GM19395 (cell line): ENCODE results near the gene FOXP1.

Experiments used
- ATAC-seq: cut with Tn5 transposase; IDR thresholded peaks from one replicate; pipeline ENCODE4 v1.9.1; 2021; ENCODE audit warnings: mild to moderate bottlenecking, moderate library complexity; ENCODE audit not compliant: unreplicated experiment

FOXP1 gene

GRCh38 chr3:71316066-71316777, 267.3 kb downstream of the FOXP1 start:
- no peak for ATAC-seq

- ATAC-seq, result no peak
These were observed 268.1 kb downstream of the FOXP1 start for GRCh38 chr3:71315431-71315830.

DNA sequence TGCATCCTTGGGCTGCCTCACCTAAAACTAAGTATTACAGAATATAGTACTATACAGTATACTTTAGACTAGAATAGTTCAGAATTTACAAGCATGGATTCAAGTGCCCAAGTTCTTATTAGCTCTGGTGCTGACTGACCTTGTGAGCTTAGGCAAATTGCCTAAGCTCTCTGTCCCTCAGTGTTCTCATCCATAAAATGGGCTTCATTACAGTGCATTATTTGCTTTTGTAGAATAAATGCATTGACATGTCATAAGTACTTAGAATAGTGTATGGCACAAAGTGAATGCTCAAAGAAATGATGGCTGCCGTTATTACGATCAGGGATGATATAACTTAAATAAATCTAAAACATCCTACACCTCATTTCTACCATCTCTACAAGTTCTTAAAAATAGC, 269.7 kb downstream of the FOXP1 start:
- no peak for ATAC-seq

DNA sequence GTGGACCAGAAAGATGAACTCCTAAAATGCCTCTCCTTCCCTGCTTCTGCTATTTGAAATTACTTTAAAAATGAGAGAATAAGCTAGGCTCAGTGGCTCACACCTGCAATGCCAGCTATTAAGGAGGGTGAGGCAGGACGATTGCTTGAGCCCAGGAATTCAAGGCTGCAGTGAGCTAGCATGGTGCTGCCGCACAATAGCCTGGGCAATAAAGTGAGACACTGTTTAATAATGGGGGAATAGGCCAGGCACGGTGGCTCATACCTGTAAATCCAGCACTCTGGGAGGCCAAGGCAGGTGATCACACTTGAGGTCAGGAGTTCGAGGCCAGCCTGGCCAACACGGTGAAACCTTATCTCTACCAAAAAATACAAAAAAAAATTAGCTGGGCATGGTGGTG, 271.1 kb downstream of the FOXP1 start:
- ATAC-seq, result no peak

- ATAC-seq, result no peak
These were observed 271.9 kb downstream of the FOXP1 start for GRCh38 chr3:71311661-71312046.

DNA sequence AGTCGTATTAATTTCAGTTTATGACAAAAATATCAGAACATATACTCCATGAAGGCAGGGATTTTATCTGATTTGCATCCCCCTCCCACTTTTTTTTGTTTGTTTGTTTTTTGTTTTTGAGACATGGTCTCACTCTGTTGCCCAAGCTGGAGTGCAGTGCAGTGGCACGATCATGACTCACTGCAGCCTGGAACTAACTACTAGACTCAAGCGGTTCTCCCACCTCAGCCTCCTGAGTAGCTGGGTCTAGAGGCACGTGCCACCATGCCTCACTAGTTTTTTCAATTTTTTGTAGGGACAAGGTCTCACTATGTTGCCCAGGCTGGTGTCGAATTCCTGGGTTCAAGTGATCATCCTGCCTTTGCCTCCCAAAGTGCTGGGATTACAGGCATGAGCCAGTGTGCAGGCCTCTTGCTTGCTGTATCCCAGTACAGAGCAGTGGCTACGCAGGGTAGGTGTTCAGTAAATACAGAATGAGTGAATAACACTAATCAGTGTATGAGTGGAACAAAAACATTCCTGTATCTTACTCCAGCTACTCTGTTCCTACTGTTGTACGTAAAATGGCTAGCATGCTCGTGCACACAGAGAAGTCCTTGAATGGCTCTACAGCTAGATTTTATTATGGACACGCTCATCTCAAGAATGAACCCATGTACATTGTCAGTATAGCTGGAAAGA, 272.4 kb downstream of the FOXP1 start:
- no peak for ATAC-seq

DNA sequence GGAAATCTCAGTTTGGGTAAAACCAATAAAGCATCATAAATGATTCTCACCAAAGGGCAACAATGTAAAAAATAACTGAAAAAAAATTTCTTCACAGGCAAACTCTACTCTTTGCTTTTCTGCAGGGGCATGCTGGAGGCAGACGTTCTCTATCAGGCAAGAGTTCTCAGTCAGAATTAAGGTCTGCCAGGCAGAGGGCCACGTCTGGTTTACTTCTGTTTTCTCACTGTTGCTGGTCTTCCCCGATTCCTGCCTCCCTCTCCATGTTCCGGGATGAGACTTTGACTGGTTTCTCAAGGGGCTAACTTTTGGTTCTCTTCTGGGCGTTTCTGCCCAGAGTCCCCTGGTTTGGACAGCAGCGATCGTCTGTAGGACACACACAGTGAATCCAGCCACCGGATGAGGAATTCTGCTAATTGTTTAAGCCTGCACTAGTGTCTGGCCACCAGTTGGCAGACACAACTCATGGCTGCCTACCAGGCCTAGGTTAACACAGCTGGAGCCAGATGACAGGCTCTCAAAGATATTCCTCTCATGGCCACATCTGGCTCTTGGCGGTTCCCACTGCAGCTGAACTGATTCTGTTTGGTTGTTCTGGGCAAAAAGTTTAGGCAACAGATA, 273.1 kb downstream of the FOXP1 start:
- no peak for ATAC-seq

DNA sequence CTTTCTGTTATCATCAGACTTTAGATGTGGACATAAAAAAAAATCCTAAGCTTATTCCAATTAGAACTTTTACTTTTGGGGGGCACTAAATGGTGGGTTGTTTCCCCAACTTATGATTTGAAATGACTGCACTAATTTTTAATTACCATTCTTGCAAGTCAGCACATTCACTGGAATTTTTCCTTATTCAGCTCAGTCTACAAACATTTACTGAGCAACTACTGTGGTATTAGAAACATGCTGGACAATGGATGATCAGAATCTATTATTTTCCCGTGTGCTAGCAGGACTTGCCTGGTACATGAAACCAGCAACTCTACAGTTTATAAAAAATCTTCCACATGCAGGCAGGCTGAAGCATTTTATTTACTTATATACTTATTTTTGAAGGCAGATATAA, 273.6 kb downstream of the FOXP1 start:
- ATAC-seq, result no peak

DNA sequence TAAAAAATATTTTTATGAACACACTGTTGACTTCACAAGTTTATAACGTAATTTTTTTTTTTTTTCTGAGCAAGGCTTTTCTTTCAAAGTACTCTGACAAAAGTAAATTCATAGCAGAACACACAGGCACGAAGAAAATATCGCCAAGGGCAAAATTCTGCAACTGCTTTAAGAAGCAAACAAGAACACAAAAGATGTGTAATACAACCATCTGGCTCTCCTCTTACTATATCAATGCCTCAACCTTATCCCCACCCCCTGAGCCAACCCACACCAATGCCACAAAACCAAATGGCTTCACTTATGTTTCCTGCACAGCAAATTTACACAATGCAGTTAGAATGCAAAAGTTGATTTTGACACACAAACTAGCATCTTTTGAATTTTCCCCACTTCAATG, 274.2 kb downstream of the FOXP1 start:
- no peak for ATAC-seq

GRCh38 chr3:71308836-71309235, 274.7 kb downstream of the FOXP1 start:
- no peak for ATAC-seq

GRCh38 chr3:71307991-71308697, 275.4 kb downstream of the FOXP1 start:
- ATAC-seq, result no peak

- no peak for ATAC-seq
These were observed 278.0 kb downstream of the FOXP1 start for GRCh38 chr3:71305231-71306206.

DNA sequence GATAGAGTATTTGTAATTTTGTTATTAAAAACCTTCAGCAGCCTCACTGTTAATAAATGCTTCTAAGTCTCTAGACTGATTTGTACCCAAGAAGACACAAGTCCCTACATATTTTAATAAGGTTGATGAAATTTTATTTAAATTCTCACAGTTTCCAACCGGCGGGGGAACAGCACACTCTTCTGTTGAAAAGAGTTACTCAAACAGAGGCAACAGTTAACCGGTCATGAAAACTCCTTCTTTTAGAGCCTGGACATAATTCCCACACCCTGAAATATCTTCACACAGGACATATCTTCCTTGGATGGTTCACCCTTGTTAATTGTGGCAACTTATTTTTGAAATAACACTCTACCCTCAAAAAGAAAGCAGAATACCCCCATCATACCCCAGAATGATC, 278.8 kb downstream of the FOXP1 start:
- no peak for ATAC-seq

DNA sequence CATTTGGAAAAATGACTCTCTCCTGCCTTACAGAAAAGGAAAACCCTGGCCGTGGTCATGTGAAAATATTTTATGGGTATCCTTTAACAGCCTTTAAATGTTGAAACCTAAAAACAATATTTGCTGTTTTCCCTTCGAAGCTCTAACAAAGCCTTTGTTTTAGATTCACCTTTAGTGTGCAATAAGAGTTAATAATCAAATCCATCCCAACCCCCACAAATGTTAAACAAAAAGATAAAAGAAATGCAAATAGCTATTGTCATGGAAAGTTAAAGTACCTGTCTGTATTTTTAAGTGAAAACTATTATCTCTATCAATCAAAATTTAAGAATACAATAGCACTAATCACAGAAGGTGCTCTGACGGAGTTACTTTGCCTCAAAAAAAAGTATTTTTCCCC, 279.3 kb downstream of the FOXP1 start:
- no peak for ATAC-seq

- ATAC-seq, result no peak
These were observed 279.8 kb downstream of the FOXP1 start for GRCh38 chr3:71303627-71304200.

DNA sequence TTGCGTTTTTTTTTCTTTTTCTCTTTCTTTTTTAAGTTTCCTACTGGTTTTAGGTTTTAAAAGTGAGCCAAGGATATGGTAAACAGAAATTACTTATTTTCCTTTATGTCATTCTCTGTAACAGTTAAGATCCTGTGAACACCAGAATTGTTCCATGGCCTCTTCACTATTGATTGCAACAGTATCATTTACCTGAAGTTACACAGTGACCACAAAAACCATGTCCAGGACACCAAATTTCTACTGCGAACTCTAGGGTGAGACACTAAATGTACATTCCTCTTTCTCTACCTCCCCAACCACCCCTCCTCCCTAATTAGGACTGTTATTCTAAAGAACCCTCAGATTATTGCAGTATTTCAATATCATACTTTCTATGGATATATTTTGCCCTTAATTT, 280.9 kb downstream of the FOXP1 start:
- ATAC-seq, result no peak

- peak; percentile 70 for ATAC-seq
These were observed 282.6 kb downstream of the FOXP1 start for GRCh38 chr3:71300951-71301393.

GRCh38 chr3:71299160-71299559, 284.4 kb downstream of the FOXP1 start:
- ATAC-seq, result no peak

- ATAC-seq, result no peak
These were observed 288.6 kb downstream of the FOXP1 start for GRCh38 chr3:71294919-71295318.

GRCh38 chr3:71290301-71290700, 293.2 kb downstream of the FOXP1 start:
- ATAC-seq, result no peak
